Smooth muscle cell of the brain vasculature (primary cell): ENCODE data around the gene UBE2E1.

ENCODE experiments used
- DNase-seq: peaks from one replicate; pipeline ENCODE4 v3.0.0-alpha.2; 2012; ENCODE audit warnings: low read depth, low spot score

Gene UBE2E1

GRCh38 chr3:23805633-23806533, at the start of gene UBE2E1:
Gene UBE2E1 (plus strand): TSS chr3:23805955. CDS start chr3:23807270, 1,315 bp downstream.
- DNase-seq, result no peak

- DNase-seq, result no peak
Observed at GRCh38 chr3:23756206-23756840, 49.4 kb upstream of the UBE2E1 start.

GRCh38 chr3:23758253-23758838, 47.4 kb upstream of the UBE2E1 start:
- no peak for DNase-seq

- DNase-seq, result no peak
Observed at GRCh38 chr3:23760325-23760724, 45.4 kb upstream of the UBE2E1 start.

- no peak for DNase-seq
Observed at GRCh38 chr3:23760871-23761373, 44.8 kb upstream of the UBE2E1 start.

- no peak for DNase-seq
Observed at GRCh38 chr3:23761440-23761896, 44.3 kb upstream of the UBE2E1 start.

GRCh38 chr3:23762214-23762613, 43.5 kb upstream of the UBE2E1 start:
- DNase-seq, result no peak

GRCh38 chr3:23762759-23763477, 42.8 kb upstream of the UBE2E1 start:
- DNase-seq, result no peak

- DNase-seq, result no peak
Observed at GRCh38 chr3:23764407-23764806, 41.3 kb upstream of the UBE2E1 start.

- DNase-seq, result no peak
Observed at GRCh38 chr3:23767546-23767945, 38.2 kb upstream of the UBE2E1 start.

GRCh38 chr3:23775254-23775909, 30.4 kb upstream of the UBE2E1 start:
- DNase-seq, result no peak

GRCh38 chr3:23776352-23776891, 29.3 kb upstream of the UBE2E1 start:
- peak; percentile 47 for DNase-seq

GRCh38 chr3:23778446-23778845, 27.3 kb upstream of the UBE2E1 start:
- DNase-seq, result no peak

GRCh38 chr3:23779841-23780240, 25.9 kb upstream of the UBE2E1 start:
- DNase-seq, result no peak

- DNase-seq, result no peak
Observed at GRCh38 chr3:23781051-23781450, 24.7 kb upstream of the UBE2E1 start.

GRCh38 chr3:23781871-23782270, 23.9 kb upstream of the UBE2E1 start:
- DNase-seq, result no peak

GRCh38 chr3:23785097-23785645, 20.6 kb upstream of the UBE2E1 start:
- DNase-seq, result no peak

- DNase-seq, result no peak
Observed at GRCh38 chr3:23785882-23786281, 19.9 kb upstream of the UBE2E1 start.

- DNase-seq, result no peak
Observed at GRCh38 chr3:23791678-23792077, 14.1 kb upstream of the UBE2E1 start.

- no peak for DNase-seq
Observed at GRCh38 chr3:23793528-23794134, 12.1 kb upstream of the UBE2E1 start.
